ENCODE results near the gene TYW1.
"Not testable (repeated sequence)": the region's sequence is repeated elsewhere in the genome, so short reads cannot be mapped to it uniquely, and the experiment has no call there.

TYW1 gene

GRCh38 chr7:67043559-67043930 is 46.9 kb downstream of the TYW1 start:
- in situ Hi-C loops (cut with HindIII; ENCODE audit: low sequenced_read_pairs), result not testable (repeated sequence)

- in situ Hi-C loops (cut with HindIII; ENCODE audit: low sequenced_read_pairs), result no loop called here
Observed at GRCh38 chr7:67045496-67045995, 48.9 kb downstream of the TYW1 start.

GRCh38 chr7:67046819-67047218 is 50.2 kb downstream of the TYW1 start:
- in situ Hi-C loops (cut with HindIII; ENCODE audit: low sequenced_read_pairs), result not testable (repeated sequence)

- in situ Hi-C loops (cut with HindIII; ENCODE audit: low sequenced_read_pairs), result not testable (repeated sequence)
Observed at GRCh38 chr7:67049908-67050307, 53.3 kb downstream of the TYW1 start.

GRCh38 chr7:67052161-67052560 is 55.5 kb downstream of the TYW1 start:
- in situ Hi-C loops (cut with HindIII; ENCODE audit: low sequenced_read_pairs), result not testable (repeated sequence)

GRCh38 chr7:67056683-67057082 is 60.0 kb downstream of the TYW1 start:
- in situ Hi-C loops (cut with HindIII; ENCODE audit: low sequenced_read_pairs), result no loop called here

- in situ Hi-C loops (cut with HindIII; ENCODE audit: low sequenced_read_pairs), result not testable (repeated sequence)
Observed at GRCh38 chr7:67061321-67061720, 64.7 kb downstream of the TYW1 start.

- in situ Hi-C loops (cut with HindIII; ENCODE audit: low sequenced_read_pairs), result not testable (repeated sequence)
Observed at GRCh38 chr7:67062802-67063201, 66.2 kb downstream of the TYW1 start.

- in situ Hi-C loops (cut with HindIII; ENCODE audit: low sequenced_read_pairs), result not testable (repeated sequence)
Observed at GRCh38 chr7:67066950-67067622, 70.5 kb downstream of the TYW1 start.

- in situ Hi-C loops (cut with HindIII; ENCODE audit: low sequenced_read_pairs), result not testable (repeated sequence)
Observed at GRCh38 chr7:67076120-67076519, 79.5 kb downstream of the TYW1 start.

- in situ Hi-C loops (cut with HindIII; ENCODE audit: low sequenced_read_pairs), result not testable (repeated sequence)
Observed at GRCh38 chr7:67082880-67083279, 86.2 kb downstream of the TYW1 start.

- in situ Hi-C loops (cut with HindIII; ENCODE audit: low sequenced_read_pairs), result not testable (repeated sequence)
Observed at GRCh38 chr7:67089261-67089660, 92.6 kb downstream of the TYW1 start.

- in situ Hi-C loops (cut with HindIII; ENCODE audit: low sequenced_read_pairs), result not testable (repeated sequence)
Observed at GRCh38 chr7:67091053-67091452, 94.4 kb downstream of the TYW1 start.

- in situ Hi-C loops (cut with HindIII; ENCODE audit: low sequenced_read_pairs), result not testable (repeated sequence)
Observed at GRCh38 chr7:67098031-67098430, 101.4 kb downstream of the TYW1 start.

- in situ Hi-C loops (cut with HindIII; ENCODE audit: low sequenced_read_pairs), result not testable (repeated sequence)
Observed at GRCh38 chr7:67099406-67099805, 102.8 kb downstream of the TYW1 start.

GRCh38 chr7:67100038-67100437 is 103.4 kb downstream of the TYW1 start:
- in situ Hi-C loops (cut with HindIII; ENCODE audit: low sequenced_read_pairs), result not testable (repeated sequence)

GRCh38 chr7:67100956-67101361 is 104.3 kb downstream of the TYW1 start:
- in situ Hi-C loops (cut with HindIII; ENCODE audit: low sequenced_read_pairs), result no loop called here

- in situ Hi-C loops (cut with HindIII; ENCODE audit: low sequenced_read_pairs), result not testable (repeated sequence)
Observed at GRCh38 chr7:67104937-67105336, 108.3 kb downstream of the TYW1 start.

- in situ Hi-C loops (cut with HindIII; ENCODE audit: low sequenced_read_pairs), result no loop called here
Observed at GRCh38 chr7:67105377-67105776, 108.7 kb downstream of the TYW1 start.

GRCh38 chr7:67106255-67106654 is 109.6 kb downstream of the TYW1 start:
- in situ Hi-C loops (cut with HindIII; ENCODE audit: low sequenced_read_pairs), result not testable (repeated sequence)

- in situ Hi-C loops (cut with HindIII; ENCODE audit: low sequenced_read_pairs), result not testable (repeated sequence)
Observed at GRCh38 chr7:67111342-67111741, 114.7 kb downstream of the TYW1 start.

GRCh38 chr7:67114483-67115246 is 118.0 kb downstream of the TYW1 start:
- in situ Hi-C loops (cut with HindIII; ENCODE audit: low sequenced_read_pairs), result not testable (repeated sequence)
